Measurements from ENCODE around the gene SPEM1.
"Not testable (repeated sequence)": the region's sequence is repeated elsewhere in the genome, so short reads cannot be mapped to it uniquely, and the experiment has no call there.

SPEM1 gene

GRCh38 chr17:7467498-7467897 lies 47.4 kb downstream of the SPEM1 start:
- H3K9ac ChIP-seq = no peak overlapping the region
- H3K4me2 ChIP-seq = peak overlapping the region; percentile 30

GRCh38 chr17:7468290-7468689 lies 48.2 kb downstream of the SPEM1 start:
- Histone ChIP-seq H3K4me1 (peaks cover 45% of the 10 kb centered on the region), H3K4me2 (no peak overlapping the region), H3K4me3 (no peak overlapping the region), H3K9ac (no peak overlapping the region), H3K9me3 (no peaks in the 10 kb centered on the region), H3K36me3 (peaks cover 64% of the 10 kb centered on the region), H4K20me1 (peaks cover 77% of the 10 kb centered on the region), H3K27me3 (no peaks in the 10 kb centered on the region), H3K27ac (no peak overlapping the region)
- no peak for TF ChIP-seq Cebpa-rat (IDR thresholded peaks at IDR 0.05)

More at GRCh38 chr17:7467498-7467897, 47.4 kb downstream of the SPEM1 start:
- peaks cover 71% of the 10 kb centered on the region for H3K36me3 ChIP-seq
- H3K4me1 ChIP-seq = peaks cover 38% of the 10 kb centered on the region
- TF ChIP-seq Cebpa-rat (IDR thresholded peaks at IDR 0.05) = no peak
- H3K27ac ChIP-seq = 0 out of 2 replicates have a peak overlapping the region, but pooled peaks have one; percentile 44
- no peaks in the 10 kb centered on the region for H3K9me3 ChIP-seq
- H3K4me3 ChIP-seq = no peak overlapping the region
- no peaks in the 10 kb centered on the region for H3K27me3 ChIP-seq
- peaks cover 69% of the 10 kb centered on the region for H4K20me1 ChIP-seq

GRCh38 chr17:7468804-7469389 lies 48.8 kb downstream of the SPEM1 start:
- no peak overlapping the region for H3K27ac ChIP-seq
- H4K20me1 ChIP-seq = peaks cover 83% of the 10 kb centered on the region
- no peaks in the 10 kb centered on the region for H3K27me3 ChIP-seq
- no peak overlapping the region for H3K4me2 ChIP-seq
- peaks cover 64% of the 10 kb centered on the region for H3K36me3 ChIP-seq
- peaks cover 51% of the 10 kb centered on the region for H3K4me1 ChIP-seq
- H3K9ac ChIP-seq = no peak overlapping the region
- TF ChIP-seq Cebpa-rat (IDR thresholded peaks at IDR 0.05) = no peak
- H3K4me3 ChIP-seq = no peak overlapping the region
- no peaks in the 10 kb centered on the region for H3K9me3 ChIP-seq

DNA sequence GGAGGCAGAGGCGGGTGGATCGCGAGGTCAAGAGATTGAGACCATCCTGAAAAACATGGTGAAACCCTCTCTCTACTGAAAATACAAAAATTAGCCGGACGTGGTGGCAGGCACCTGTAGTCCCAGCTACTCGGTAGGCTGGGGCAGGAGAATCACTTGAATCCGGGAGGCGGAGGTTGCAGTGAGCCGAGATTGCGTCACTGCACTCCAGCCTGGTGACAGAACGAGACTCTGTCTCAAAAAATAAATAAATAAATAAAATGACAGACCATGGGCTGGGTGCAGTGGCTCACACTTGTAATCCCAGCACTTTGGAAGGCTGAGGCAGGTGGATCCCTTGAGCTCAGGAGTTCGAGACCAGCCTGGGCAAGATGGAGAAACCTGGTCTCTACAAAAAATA lies 49.7 kb downstream of the SPEM1 start:
- not testable (repeated sequence) for H3K9ac ChIP-seq, H3K9me3 ChIP-seq, H3K27me3 ChIP-seq, H3K4me3 ChIP-seq, H3K4me2 ChIP-seq, H3K27ac ChIP-seq
- peaks cover 92% of the 10 kb centered on the region for H4K20me1 ChIP-seq
- H3K36me3 ChIP-seq = peaks cover 58% of the 10 kb centered on the region
- peaks cover 51% of the 10 kb centered on the region for H3K4me1 ChIP-seq

- not testable (repeated sequence) for H3K27me3 ChIP-seq
Observed at GRCh38 chr17:7470457-7470973, 50.4 kb downstream of the SPEM1 start.

More at GRCh38 chr17:7470457-7470973, 50.4 kb downstream of the SPEM1 start:
- H3K4me3 ChIP-seq, H3K9ac ChIP-seq, H3K9me3 ChIP-seq, H3K4me2 ChIP-seq, H3K27ac ChIP-seq: not testable (repeated sequence)
- Histone ChIP-seq H3K4me1 (peaks cover 51% of the 10 kb centered on the region), H4K20me1 (peaks cover 99% of the 10 kb centered on the region), H3K36me3 (peaks cover 54% of the 10 kb centered on the region)
